Loucy (cell line): ENCODE data around the gene CLCN6.

Experiments
- H2AFZ ChIP-seq: fragments of 200-600 bp; sonication (generic); 2 replicates; pipeline ENCODE4 v1.6.0; 2016; ENCODE audit warnings: antibody characterized with exemption, mild to moderate bottlenecking, low read length, moderate library complexity
- H3F3A ChIP-seq: fragments of 200-600 bp; 2 replicates; pipeline ENCODE4 v1.6.0; 2016; ENCODE audit warnings: antibody characterized with exemption, low read depth, mild to moderate bottlenecking
- H3K27me3 ChIP-seq: fragments of 200-600 bp; sonication (generic); 2 replicates; pipeline ENCODE4 v1.6.1; 2014; ENCODE audit warnings: low read length, mild to moderate bottlenecking; ENCODE audit not compliant: insufficient read depth, poor library complexity, severe bottlenecking
- H3K36me3 ChIP-seq: fragments of 200-600 bp; sonication (generic); 2 replicates; pipeline ENCODE4 v1.6.1; 2016; ENCODE audit warnings: low read length; ENCODE audit not compliant: insufficient read depth
- H3K4me1 ChIP-seq: fragments of 200-600 bp; sonication (generic); 2 replicates; pipeline ENCODE4 v1.5.1; 2014; ENCODE audit warnings: low read length, mild to moderate bottlenecking; ENCODE audit not compliant: insufficient read depth, poor library complexity, severe bottlenecking
- H3K4me2 ChIP-seq: fragments of 200-600 bp; sonication (generic); 2 replicates; pipeline ENCODE4 v1.6.0; 2014; ENCODE audit warnings: antibody characterized with exemption, low read length, low read depth, mild to moderate bottlenecking; ENCODE audit not compliant: poor library complexity, severe bottlenecking
- H3K4me3 ChIP-seq: fragments of 200-600 bp; sonication (generic); 2 replicates; pipeline ENCODE4 v1.5.1; 2014; ENCODE audit warnings: low read length, mild to moderate bottlenecking, mixed read lengths; ENCODE audit not compliant: poor library complexity, severe bottlenecking
- H3K79me2 ChIP-seq: fragments of 200-600 bp; sonication (generic); 2 replicates; pipeline ENCODE4 v1.6.1; 2014; ENCODE audit warnings: low read length; ENCODE audit not compliant: insufficient read depth
- H3K9ac ChIP-seq: fragments of 200-600 bp; sonication (generic); 2 replicates; pipeline ENCODE4 v1.6.0; 2014; ENCODE audit warnings: mild to moderate bottlenecking, low read depth, low read length, moderate library complexity; ENCODE audit not compliant: poor library complexity, severe bottlenecking
- H3K9me2 ChIP-seq: fragments of 200-600 bp; sonication (generic); replicated peaks from 2 replicates; pipeline ENCODE4 v1.6.1; 2016; ENCODE audit warnings: low read depth, low read length, mixed read lengths
- H3K9me3 ChIP-seq: fragments of 200-600 bp; sonication (generic); 2 replicates; pipeline ENCODE4 v1.6.1; 2014; ENCODE audit warnings: mild to moderate bottlenecking, antibody characterized with exemption, low read length, low read depth; ENCODE audit not compliant: insufficient read depth
- H4K20me1 ChIP-seq: fragments of 200-600 bp; sonication (generic); 2 replicates; pipeline ENCODE4 v1.6.0; 2014; ENCODE audit warnings: antibody characterized with exemption, low read length, mild to moderate bottlenecking; ENCODE audit not compliant: insufficient read depth, poor library complexity, severe bottlenecking
- CTCF ChIP-seq: fragments of 200-600 bp; sonication (generic); conservative IDR thresholded peaks from 2 replicates; pipeline ENCODE4 v1.5.1; 2014; ENCODE audit warnings: mild to moderate bottlenecking, antibody characterized with exemption, low read length
- EZH2phosphoT487 ChIP-seq: fragments of 200-600 bp; IDR thresholded peaks from 2 replicates; pipeline ENCODE4 v1.6.1; 2018; ENCODE audit warnings: antibody characterized with exemption, mild to moderate bottlenecking, moderate library complexity, borderline replicate concordance

The CLCN6 gene

GRCh38 chr1:11790101-11790879, 15.7 kb upstream of the CLCN6 start:
- Histone ChIP-seq H3K9me3 (no peaks in the 10 kb centered on the region), H4K20me1 (no peaks in the 10 kb centered on the region), H2AFZ (no peak overlapping the region), H3F3A (no peaks in the 10 kb centered on the region), H3K4me3 (no peak overlapping the region), H3K36me3 (0 out of 2 replicates have a peak, but pooled peaks cover 3% of the 10 kb centered on the region), H3K4me2 (no peak overlapping the region), H3K9ac (no peak overlapping the region), H3K27me3 (no peaks in the 10 kb centered on the region), H3K9me2 (no peaks in the 10 kb centered on the region), H3K79me2 (no peaks in the 10 kb centered on the region), H3K4me1 (no peaks in the 10 kb centered on the region)
- TF ChIP-seq CTCF: no peak
- no peak for TF ChIP-seq EZH2phosphoT487

GRCh38 chr1:11790880-11791715, 14.9 kb upstream of the CLCN6 start:
- Histone ChIP-seq H3K4me3 (no peak overlapping the region), H3K9ac (no peak overlapping the region), H4K20me1 (no peaks in the 10 kb centered on the region), H3K27me3 (no peaks in the 10 kb centered on the region), H3K4me2 (no peak overlapping the region), H3K4me1 (no peaks in the 10 kb centered on the region), H3K79me2 (no peaks in the 10 kb centered on the region), H3K9me2 (no peaks in the 10 kb centered on the region), H3F3A (no peaks in the 10 kb centered on the region), H2AFZ (no peak overlapping the region), H3K36me3 (0 out of 2 replicates have a peak, but pooled peaks cover 3% of the 10 kb centered on the region), H3K9me3 (no peaks in the 10 kb centered on the region)
- TF ChIP-seq CTCF (no peak), EZH2phosphoT487 (no peak)

GRCh38 chr1:11792106-11792505, 13.9 kb upstream of the CLCN6 start:
- no peaks in the 10 kb centered on the region for H3K27me3 ChIP-seq
- H3K79me2 ChIP-seq: no peaks in the 10 kb centered on the region
- no peak for TF ChIP-seq EZH2phosphoT487
- no peak for TF ChIP-seq CTCF
- H4K20me1 ChIP-seq: no peaks in the 10 kb centered on the region
- no peaks in the 10 kb centered on the region for H3F3A ChIP-seq
- H3K4me3 ChIP-seq: no peak overlapping the region
- H3K4me1 ChIP-seq: no peaks in the 10 kb centered on the region
- no peak overlapping the region for H3K9ac ChIP-seq
- H3K9me2 ChIP-seq: no peaks in the 10 kb centered on the region
- 0 out of 2 replicates have a peak, but pooled peaks cover 3% of the 10 kb centered on the region for H3K36me3 ChIP-seq
- H3K4me2 ChIP-seq: no peak overlapping the region
- no peaks in the 10 kb centered on the region for H3K9me3 ChIP-seq
- no peak overlapping the region for H2AFZ ChIP-seq
